GM04503 (cell line): Measurements from ENCODE around the gene OTUD3.

Experiments
- DNase-seq: peaks from one replicate; pipeline ENCODE4 v3.0.0-alpha.2; 2012; ENCODE audit warnings: low read depth

Gene OTUD3

DNA sequence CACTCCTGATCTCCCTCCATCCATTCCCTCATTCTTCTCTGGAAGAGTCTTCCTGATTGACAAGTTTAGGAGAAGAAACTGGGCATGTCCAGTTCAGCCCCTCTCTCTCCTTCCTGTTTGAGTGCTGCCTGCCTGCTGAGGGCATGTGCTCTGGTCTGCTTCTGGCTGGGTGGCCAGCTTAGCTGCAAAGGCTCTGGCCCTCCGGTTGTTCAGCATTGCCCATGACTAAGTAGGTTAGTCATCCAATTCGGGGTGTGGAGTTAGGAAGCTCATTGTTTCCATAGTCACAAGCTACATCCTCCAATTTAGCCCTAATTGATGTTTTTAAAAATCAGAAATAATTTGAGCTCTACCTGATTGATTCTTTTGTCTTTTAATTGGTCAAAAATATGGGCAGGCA is 66.8 kb downstream of the OTUD3 start:
- peak; percentile 65 for DNase-seq

DNA sequence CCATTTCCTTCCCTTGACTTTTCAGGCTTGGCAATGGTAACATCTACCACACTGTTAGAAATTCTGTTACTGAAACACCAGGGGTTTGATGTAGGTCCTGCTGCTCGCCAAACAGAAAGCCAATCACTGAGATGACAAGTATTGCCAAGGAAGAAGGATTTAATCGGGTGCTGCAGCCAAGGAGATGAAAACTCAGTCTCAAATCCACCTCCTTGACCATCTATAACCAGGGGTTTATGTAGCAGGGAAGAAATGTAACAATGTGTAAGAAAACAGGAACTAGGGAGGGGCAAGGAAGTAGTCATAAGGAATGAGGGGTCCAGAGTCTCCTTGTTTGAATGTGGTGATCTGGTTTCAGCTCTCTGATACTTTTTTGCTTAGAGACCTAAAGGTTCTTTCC is 71.9 kb downstream of the OTUD3 start:
- DNase-seq: no peak

- no peak for DNase-seq
Observed at GRCh38 chr1:19955534-19956170, 73.5 kb downstream of the OTUD3 start.

GRCh38 chr1:19957779-19958178 is 75.6 kb downstream of the OTUD3 start:
- no peak for DNase-seq

DNA sequence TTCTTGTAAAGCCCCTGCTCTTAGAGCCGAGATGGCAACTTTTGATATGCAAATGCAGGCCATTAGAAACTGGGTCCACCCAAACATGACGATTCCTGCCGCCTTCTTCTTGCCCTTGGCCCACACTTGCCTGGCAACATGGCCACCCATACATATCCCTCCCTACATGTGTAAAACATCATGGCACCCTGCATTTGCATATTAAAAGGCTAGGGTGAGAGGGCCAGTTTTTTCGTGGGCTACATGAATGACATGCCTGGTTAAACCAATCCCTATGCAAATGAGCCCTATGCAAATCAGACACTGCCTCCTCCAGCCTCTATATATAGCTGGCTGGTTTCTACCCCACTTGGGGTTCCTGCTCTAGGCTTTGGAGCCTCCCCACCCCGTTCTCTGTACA is 78.4 kb downstream of the OTUD3 start:
- DNase-seq: no peak
